ENCODE measurements around the gene C14orf132. TPM values are rescaled to one million over a fixed set of nuclear protein-coding genes. Genes with fewer than 3 reads are reported as not detected.

C14orf132 gene
- total and polyA plus RNA-seq, 2 donors (not counting 1 experiment from before 2014, with no cell fraction given): 0.30 to 0.85 TPM

DNA sequence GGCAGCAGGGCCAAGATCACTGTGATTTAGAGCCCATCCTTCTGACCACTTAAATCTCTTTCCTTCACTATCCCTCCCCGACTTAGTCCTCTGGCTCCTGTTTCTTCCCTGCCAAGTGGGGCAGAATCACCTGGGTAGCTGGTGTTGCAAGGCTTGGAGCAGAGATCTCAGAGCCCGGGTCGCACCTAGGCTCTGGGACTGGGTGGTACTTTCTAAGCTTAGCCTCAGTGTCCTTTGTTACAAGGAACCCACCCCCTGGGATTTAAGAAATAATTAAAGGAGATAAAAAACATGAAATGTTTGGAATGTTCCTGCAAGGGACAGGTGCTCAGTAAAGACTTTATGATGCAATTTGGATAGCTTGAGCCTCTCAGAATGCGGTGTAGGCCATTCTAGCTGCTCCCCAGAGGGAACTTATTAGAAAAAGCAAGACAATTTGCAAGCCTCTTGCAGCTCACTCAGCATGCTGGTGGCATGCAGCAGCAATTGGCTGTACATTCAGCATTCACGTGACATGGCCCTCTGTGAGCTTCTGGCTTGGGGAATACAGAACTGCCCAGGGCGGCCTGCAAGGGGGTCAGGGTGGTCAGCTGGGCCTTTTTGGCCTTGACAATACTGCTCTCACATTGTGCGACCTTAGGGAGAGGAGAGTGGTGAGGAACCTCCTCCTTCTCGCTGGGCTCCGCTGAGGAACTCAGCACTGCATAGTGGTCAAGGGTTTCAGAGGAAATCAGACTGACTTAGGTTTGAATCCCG lies 16.8 kb downstream of the C14orf132 start:
- no peak overlapping the region for H3K4me3 ChIP-seq (ENCODE audit: control extremely low read depth in 1 of 5, extremely low read depth in 1 of 5, insufficient read depth in 1 of 5, low read depth in 2 of 5, low read length in 4 of 5)
- H3K27me3 Mint-ChIP-seq: peaks cover 47% of the 10 kb centered on the region
- DNase-seq (no peak), ATAC-seq (ENCODE audit: low read depth) (no peak)
- no peaks in the 10 kb centered on the region for H3K4me1 Mint-ChIP-seq
- H2AFZ ChIP-seq (ENCODE audit: insufficient read depth, low read depth, low read length, poor library complexity, severe bottlenecking): no peak overlapping the region
- H3K27ac ChIP-seq (ENCODE audit: low read length in 2 of 2): no peak overlapping the region
- no peaks in the 10 kb centered on the region for H3K36me3 ChIP-seq (replicated peaks in 1 of 2; ENCODE audit: control extremely low read depth in 1 of 2, control insufficient read depth in 1 of 2, extremely low read depth in 1 of 2, insufficient read depth in 2 of 2, low read length in 1 of 2)
- ChIA-PET POLR2A (no interaction called here), CTCF (no interaction called here)
- no peaks in the 10 kb centered on the region for H3K4me1 ChIP-seq (ENCODE audit: control insufficient read depth in 2 of 2, insufficient read depth in 2 of 2, low read length in 2 of 2)
- no peak for TF ChIP-seq EZH2 (IDR thresholded peaks at IDR 0.05; ENCODE audit: borderline replicate concordance, insufficient read depth, low read depth, low read length, poor library complexity, severe bottlenecking)
- TF ChIP-seq, protein P1, sequence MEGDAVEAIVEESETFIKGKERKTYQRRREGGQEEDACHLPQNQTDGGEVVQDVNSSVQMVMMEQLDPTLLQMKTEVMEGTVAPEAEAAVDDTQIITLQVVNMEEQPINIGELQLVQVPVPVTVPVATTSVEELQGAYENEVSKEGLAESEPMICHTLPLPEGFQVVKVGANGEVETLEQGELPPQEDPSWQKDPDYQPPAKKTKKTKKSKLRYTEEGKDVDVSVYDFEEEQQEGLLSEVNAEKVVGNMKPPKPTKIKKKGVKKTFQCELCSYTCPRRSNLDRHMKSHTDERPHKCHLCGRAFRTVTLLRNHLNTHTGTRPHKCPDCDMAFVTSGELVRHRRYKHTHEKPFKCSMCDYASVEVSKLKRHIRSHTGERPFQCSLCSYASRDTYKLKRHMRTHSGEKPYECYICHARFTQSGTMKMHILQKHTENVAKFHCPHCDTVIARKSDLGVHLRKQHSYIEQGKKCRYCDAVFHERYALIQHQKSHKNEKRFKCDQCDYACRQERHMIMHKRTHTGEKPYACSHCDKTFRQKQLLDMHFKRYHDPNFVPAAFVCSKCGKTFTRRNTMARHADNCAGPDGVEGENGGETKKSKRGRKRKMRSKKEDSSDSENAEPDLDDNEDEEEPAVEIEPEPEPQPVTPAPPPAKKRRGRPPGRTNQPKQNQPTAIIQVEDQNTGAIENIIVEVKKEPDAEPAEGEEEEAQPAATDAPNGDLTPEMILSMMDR (IDR thresholded peaks at IDR 0.05): no peak
- peaks cover 0 to 7% (median 1%) of the 10 kb centered on the region in 4 experiments for H3K27me3 ChIP-seq (replicated peaks in 1 of 4; ENCODE audit: control extremely low read depth in 1 of 4, control insufficient read depth in 3 of 4, insufficient read depth in 4 of 4, low read length in 3 of 4)
- no peaks in the 10 kb centered on the region for H3K9me3 ChIP-seq (ENCODE audit: control extremely low read depth in 1 of 3, control insufficient read depth in 2 of 3, insufficient read depth in 1 of 3, low read length in 2 of 3)
- WGBS (ENCODE audit: insufficient coverage): 73% methylated on average over 8 of the region's 10 CpGs
- no peaks in the 10 kb centered on the region for H3K9me3 Mint-ChIP-seq (ENCODE audit: insufficient read depth)
- no peaks in the 10 kb centered on the region for H4K20me1 ChIP-seq (ENCODE audit: control insufficient read depth, insufficient read depth, low read length, poor library complexity, severe bottlenecking)
- no peak overlapping the region for H3K27ac Mint-ChIP-seq
- no peak overlapping the region for H3K4me2 ChIP-seq (replicated peaks; ENCODE audit: low read depth, low read length, poor library complexity, severe bottlenecking)
- H3K4me3 Mint-ChIP-seq: no peak overlapping the region
- H3K9ac ChIP-seq (ENCODE audit: low read length): no peak overlapping the region
- intact Hi-C loops (cut with micrococcal nuclease): no loop called here
- no peaks in the 10 kb centered on the region for H3K79me2 ChIP-seq (ENCODE audit: control insufficient read depth, insufficient read depth, low read length)

Measured in B cell (primary cell).